ENCODE measurements around the gene RASGEF1C. TPM values are rescaled to one million over a fixed set of nuclear protein-coding genes. Genes with fewer than 3 reads are reported as not detected.
"Not testable (repeated sequence)": the region's sequence is repeated elsewhere in the genome, so short reads cannot be mapped to it uniquely, and the experiment has no call there.

Gene RASGEF1C
- total RNA-seq, 2 donors from 2014 or later, result 0.17 TPM; not detected in 1

DNA sequence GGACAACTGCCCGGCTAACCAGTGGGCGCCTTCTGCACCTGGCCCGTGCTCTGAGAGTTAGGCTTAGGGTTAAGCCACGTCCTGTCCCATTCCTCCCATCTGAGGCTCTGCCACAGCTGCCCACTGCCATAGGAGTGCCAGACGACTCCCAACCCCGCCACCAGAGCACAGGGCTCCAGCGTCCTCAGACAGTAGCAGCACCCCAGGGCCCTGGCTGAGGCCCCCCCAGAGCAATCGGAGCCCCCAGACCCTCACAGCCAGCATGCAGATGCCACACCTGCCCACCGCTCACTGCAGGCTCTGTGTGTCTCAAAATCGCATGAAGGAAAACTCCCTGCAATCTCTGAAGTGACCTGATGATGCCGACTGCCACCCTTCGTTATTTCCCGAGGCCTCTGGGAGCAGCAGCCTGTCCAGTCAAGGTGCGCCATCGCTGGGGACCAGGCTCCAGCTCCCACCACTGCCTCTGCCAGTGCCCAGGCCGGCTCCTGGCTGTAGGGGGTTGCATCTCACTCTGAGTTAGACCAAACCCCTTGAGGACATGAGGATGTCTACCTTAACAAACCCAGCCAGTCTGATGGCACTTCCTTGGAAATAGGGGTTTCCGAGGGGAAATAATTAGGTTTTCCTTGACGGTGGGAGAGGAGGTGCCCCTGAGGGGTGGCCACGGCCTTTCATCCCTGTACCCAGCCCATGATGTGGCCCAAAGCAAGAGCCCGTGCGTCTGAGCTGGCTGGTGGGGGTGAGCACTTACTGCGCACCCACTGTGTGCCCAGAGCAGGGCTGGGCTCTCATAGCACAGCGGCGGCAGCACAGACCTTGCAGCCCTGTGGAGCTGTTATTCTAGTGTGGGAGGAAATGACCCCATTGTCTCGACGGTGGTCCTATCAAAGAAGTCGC, 79.5 kb downstream of the RASGEF1C start:
- intact Hi-C loops (cut with DNase I, micrococcal nuclease), result no loop called here
- DNase-seq (no peak), ATAC-seq (no peak)

GRCh38 chr5:180128671-180129261, 80.2 kb downstream of the RASGEF1C start:
- ATAC-seq (no peak), DNase-seq (peak in 1 of 2 donors; percentile 21)
- intact Hi-C loops (cut with DNase I, micrococcal nuclease), result no loop called here

DNA sequence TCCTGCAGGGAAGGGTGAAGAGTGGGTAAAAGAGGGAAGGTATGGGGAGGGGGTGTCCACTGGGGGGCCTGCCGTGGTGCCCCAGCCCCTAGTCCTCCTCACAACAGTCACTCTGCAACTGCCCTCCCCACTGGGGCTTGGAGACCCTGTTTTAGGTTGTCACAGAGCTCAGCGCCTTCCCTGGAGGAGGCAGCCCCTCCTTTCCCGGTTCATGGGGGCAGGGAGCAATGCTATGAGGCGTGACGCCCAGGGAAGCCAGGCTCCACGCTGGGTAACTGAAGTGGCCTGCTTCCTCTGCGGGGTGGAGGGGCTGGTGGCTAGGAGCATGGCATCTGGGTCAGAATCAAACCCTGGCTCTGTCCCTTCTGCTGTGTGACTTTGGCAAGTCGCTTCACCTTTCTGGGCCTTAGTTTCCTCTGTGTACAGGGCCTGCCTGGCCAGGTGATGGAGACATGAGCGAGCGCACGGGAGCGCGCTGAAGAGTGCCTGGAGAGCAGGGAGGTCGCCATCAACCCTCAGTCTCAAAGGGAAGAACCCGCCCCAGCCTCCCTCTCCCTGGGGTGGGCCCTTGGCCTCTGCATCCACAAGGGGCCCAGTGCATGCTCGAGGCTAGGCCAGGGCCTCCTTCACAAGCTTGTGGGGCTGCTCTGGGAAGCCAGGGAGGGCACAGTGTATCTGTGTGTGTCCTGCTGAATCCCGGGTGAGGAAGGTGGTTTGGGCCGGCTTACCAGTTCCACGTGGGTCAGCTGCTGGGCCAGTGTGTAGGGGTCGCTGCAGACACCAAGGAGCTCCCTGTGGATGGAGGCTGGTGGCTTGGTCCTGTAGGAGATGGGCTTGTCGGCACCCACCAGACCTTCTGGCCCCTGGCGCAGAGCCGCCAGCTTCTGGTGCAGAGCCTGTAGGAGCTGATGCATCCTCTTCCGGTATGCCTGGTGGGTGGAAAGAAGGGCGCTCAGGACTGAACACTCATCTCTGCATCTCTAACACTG, 81.0 kb downstream of the RASGEF1C start:
- ATAC-seq (no peak), DNase-seq (no peak)
- intact Hi-C loops (cut with DNase I, micrococcal nuclease), result no loop called here

DNA sequence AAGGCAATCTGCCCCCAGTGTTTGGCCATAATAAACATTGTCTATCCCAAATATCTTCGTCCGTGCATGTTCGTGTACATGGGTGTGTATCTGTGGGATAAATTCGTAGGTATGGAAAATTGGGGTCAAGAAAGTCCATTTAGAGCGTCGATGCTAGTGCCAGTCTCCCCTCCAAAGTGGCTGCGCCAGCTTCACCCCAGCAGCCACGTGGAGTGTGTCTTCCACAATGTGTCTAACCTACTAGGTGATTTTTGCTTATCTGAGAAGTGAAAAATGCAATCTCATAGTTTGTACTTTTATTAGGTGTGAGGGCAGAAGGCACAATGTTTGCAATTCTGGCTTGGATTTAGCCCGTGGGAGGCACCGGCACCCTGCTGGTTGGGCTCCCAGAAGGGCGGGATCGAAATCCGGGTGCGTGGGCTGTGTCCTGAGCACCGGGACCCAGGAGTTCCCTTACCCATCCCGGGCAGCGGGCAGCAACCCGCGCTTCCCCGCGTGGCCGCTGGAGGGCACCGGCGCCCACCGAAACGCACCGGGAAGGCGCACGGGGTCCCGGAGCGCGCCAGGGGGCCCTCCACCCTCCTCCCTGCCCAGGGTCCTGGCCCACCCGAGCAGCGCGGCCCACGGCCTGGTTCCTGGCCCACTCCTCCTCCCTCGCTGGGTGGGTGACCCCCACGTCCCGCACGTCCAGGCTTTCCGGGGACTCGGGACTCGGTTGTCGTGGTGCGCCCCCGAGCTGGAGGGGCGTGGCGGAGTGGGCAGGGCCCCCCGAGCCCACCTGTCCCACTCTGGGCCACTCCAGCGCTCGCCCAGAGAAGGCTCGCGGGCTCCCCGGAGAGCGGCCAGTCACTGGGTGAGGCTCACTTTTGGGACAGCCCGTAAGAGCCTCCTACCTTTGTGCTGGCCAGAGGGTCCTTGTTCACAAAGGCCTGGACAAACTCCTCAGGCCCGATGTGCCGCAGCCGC, 82.0 kb downstream of the RASGEF1C start:
- intact Hi-C loops (cut with DNase I, micrococcal nuclease), result no loop called here
- ATAC-seq, result peak; percentile 75
- peak; percentile 20 for DNase-seq

GRCh38 chr5:180126156-180126555, 82.9 kb downstream of the RASGEF1C start:
- ATAC-seq; intact Hi-C loops (cut with DNase I, micrococcal nuclease); DNase-seq: not testable (repeated sequence)

GRCh38 chr5:180124662-180125061, 84.3 kb downstream of the RASGEF1C start:
- intact Hi-C loops (cut with DNase I, micrococcal nuclease); DNase-seq; ATAC-seq: not testable (repeated sequence)

GRCh38 chr5:180122875-180123274, 86.1 kb downstream of the RASGEF1C start:
- intact Hi-C loops (cut with DNase I, micrococcal nuclease), result no loop called here
- no peak for ATAC-seq
- DNase-seq, result no peak

DNA sequence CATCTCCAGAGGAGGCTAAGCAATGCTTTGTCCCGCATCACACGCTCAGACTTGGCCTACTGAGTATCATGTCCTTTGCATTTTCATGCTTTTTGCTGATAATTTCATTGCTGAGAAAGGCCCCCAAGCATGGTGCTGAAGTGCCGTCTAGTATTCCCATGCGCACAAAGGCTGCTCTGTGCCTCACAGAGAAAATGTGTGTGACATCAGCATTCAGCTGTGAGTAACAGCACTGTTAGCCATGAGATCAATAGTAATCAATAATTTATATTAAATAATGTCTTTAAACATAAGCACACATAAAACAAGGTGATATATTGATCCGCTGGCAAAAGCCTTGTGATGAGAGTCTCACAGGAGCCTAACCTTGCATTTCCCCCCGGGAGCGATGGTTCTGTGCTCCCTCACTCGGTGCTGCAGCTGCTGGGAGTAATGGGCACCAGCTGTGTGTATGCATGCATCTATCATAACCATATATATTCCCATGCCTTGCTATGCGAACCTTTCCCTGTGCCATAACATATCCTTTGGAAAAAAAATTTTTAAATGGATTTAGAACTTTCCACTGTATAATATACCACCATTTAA, 87.1 kb downstream of the RASGEF1C start:
- intact Hi-C loops (cut with DNase I, micrococcal nuclease), result no loop called here
- no peak for ATAC-seq
- peak in 1 of 2 donors; percentile 18 for DNase-seq

- ATAC-seq (no peak), DNase-seq (no peak)
- intact Hi-C loops (cut with DNase I, micrococcal nuclease), result no loop called here
Measured at GRCh38 chr5:180120237-180121101, 88.5 kb downstream of the RASGEF1C start.

- ATAC-seq, result no peak
- DNase-seq, result no peak
- intact Hi-C loops (cut with DNase I, micrococcal nuclease), result no loop called here
Measured at GRCh38 chr5:180119903-180120236, 89.1 kb downstream of the RASGEF1C start.

GRCh38 chr5:180119031-180119902, 89.7 kb downstream of the RASGEF1C start:
- DNase-seq (peak in 1 of 2 donors; percentile 18), ATAC-seq (no peak)
- intact Hi-C loops (cut with DNase I, micrococcal nuclease), result no loop called here

- ATAC-seq, result no peak
- DNase-seq, result peak in 1 of 2 donors; percentile 15
- intact Hi-C loops (cut with DNase I, micrococcal nuclease), result no loop called here
Measured at GRCh38 chr5:180118391-180118791, 90.6 kb downstream of the RASGEF1C start.

DNA sequence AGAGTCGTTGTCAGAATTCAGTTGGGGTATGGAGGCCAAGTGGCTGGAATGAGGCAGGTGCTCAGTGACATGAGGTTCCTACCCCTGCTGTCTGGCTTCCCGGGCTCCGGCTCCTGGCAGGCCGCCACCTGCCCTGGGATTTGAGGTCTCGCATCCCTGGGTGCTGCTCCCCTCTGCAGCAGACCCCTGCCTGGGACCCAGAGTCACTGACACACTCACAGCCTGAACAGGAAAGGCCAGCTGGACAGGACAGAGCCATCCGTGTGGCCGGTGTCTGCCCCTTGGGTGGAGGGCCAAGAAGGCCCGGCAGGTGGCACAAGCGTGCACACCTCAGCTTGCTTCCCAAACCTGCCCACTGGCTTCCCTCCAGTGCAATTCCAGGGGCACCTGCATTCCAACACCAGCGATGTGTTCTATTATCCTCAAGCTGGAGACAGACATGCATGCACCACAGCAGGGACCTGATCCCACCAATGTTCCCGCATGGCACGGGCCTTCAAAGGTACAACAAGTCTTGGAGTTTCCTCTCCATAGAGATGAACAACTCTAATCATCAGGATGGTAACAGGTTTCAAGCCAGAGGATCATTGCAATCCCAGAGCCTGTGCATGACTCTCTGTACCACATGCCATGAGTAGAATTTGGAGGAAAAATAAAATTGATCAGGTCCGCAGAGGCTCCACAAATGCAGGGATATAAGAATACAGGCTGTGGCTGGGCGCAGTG, 91.8 kb downstream of the RASGEF1C start:
- ATAC-seq, result peak; percentile 57
- intact Hi-C loops (cut with DNase I, micrococcal nuclease), result no loop called here
- DNase-seq, result peak; percentile 18 to 24

DNA sequence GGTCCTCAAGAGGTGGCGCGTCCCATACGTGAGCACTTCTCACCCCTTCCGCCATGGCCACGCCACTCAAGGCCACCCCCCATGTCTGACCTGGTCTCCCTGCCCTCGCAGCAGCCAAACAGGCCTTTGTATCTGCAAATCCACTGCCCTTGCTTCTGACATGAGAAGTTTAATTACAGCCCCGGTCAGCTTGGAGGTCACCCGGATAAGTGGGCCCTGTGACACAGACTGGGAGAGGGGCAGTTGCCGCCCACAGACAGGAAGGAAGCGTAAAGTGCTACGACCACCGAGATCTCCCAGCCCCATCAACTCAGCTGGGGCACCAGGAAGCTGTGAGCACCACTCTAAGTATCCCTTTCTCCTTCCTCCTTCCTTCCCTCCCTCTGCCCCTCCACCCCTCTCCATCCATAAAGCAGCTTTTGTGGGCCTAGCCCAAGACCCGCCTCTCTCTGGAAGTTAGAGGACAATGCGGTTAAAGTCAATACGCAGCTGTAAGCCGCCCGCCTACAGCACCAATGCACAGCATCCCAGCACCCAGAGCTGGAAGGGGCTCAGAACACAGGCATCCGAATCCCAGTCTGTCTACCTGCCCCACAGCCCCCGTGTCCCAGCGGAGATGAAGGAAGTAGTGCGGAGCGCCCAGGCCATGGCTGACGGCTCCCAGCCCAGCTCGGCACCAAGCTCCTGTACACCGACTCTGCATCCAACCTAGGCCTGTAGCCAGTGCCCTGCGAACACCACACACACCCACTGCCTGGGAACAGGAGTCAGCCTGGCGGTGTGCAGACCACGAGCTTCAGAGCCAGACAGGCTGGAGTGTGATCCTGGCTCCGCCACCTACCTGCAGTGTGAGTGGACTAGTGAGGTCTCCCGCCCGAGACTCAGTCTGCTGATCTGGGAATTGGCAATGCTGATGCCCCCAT, 92.7 kb downstream of the RASGEF1C start:
- no peak for ATAC-seq
- DNase-seq, result peak; percentile 2 to 11

More for the DNA sequence above, 92.7 kb downstream of the RASGEF1C start:
- intact Hi-C loops (cut with DNase I, micrococcal nuclease), result no loop called here
